Measurements from ENCODE around the gene FOXRED1. TPM values are rescaled to one million over a fixed set of nuclear protein-coding genes. Genes with fewer than 3 reads are reported as not detected.

The FOXRED1 gene
- total and polyA plus RNA-seq, 10 of the 15 experiments (the other 5 are each of a cell fraction or from before 2014, with no cell fraction given) = 9.9 to 67.7 (median 38.0) TPM

- 52% methylated on average over 5 of the region's 5 CpGs for WGBS (ENCODE audit: insufficient coverage, insufficient replicate concordance, low lambda C conversion rate, missing lambda C conversion rate)
- TF ChIP-seq CBX5 (IDR thresholded peaks at IDR 0.05; ENCODE audit: low read depth) (no peak), MEF2A (IDR thresholded peaks at IDR 0.05; ENCODE audit: insufficient read depth, low read depth, low read length) (no peak), SREBF1 (IDR thresholded peaks at IDR 0.05; ENCODE audit: low read length) (no peak), RAD21 (IDR thresholded peaks at IDR 0.05; ENCODE audit: insufficient read depth, low read depth, low read length) (peak; percentile 51), KAT2A (conservative IDR thresholded peaks at IDR 0.05; ENCODE audit: control insufficient read depth, low read depth, low read length) (no peak)
- TF ChIP-seq, protein P1, sequence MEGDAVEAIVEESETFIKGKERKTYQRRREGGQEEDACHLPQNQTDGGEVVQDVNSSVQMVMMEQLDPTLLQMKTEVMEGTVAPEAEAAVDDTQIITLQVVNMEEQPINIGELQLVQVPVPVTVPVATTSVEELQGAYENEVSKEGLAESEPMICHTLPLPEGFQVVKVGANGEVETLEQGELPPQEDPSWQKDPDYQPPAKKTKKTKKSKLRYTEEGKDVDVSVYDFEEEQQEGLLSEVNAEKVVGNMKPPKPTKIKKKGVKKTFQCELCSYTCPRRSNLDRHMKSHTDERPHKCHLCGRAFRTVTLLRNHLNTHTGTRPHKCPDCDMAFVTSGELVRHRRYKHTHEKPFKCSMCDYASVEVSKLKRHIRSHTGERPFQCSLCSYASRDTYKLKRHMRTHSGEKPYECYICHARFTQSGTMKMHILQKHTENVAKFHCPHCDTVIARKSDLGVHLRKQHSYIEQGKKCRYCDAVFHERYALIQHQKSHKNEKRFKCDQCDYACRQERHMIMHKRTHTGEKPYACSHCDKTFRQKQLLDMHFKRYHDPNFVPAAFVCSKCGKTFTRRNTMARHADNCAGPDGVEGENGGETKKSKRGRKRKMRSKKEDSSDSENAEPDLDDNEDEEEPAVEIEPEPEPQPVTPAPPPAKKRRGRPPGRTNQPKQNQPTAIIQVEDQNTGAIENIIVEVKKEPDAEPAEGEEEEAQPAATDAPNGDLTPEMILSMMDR (IDR thresholded peaks at IDR 0.05 in 2 of 3, conservative IDR thresholded peaks at IDR 0.05 in 1 of 3; ENCODE audit: control insufficient read depth in 2 of 3, extremely low read depth in 1 of 3, insufficient read depth in 1 of 3, low read depth in 3 of 3, low read length in 3 of 3) = peak; percentile 35 to 50 (median 47); a peak in 5 of 6 replicates
- Histone ChIP-seq H3K79me2 (ENCODE audit: control insufficient read depth, insufficient read depth, low read length) (peaks cover 23% of the 10 kb centered on the region), H3K4me2 (ENCODE audit: control insufficient read depth, insufficient read depth) (peak overlapping the region; percentile 11; the same call in 1 of the 2 replicates), H3K4me1 (ENCODE audit: control insufficient read depth, insufficient read depth, low read length) (peaks cover 33% of the 10 kb centered on the region), H3K9me3 (replicated peaks; ENCODE audit: control insufficient read depth, insufficient read depth, low read length) (no peaks in the 10 kb centered on the region), H3K9ac (ENCODE audit: control insufficient read depth, insufficient read depth, low read length) (no peak overlapping the region), H2AFZ (ENCODE audit: control insufficient read depth, low read depth, low read length) (no peak overlapping the region), H3K36me3 (ENCODE audit: control insufficient read depth in 2 of 2, insufficient read depth in 2 of 2, low read length in 1 of 2) (peaks cover 1 to 9% of the 10 kb centered on the region in 2 experiments; a peak in 1 of 4 replicates), H3K27me3 (replicated peaks in 1 of 2; ENCODE audit: control insufficient read depth in 2 of 2, insufficient read depth in 2 of 2, low read length in 1 of 2) (no peaks in the 10 kb centered on the region), H4K20me1 (ENCODE audit: control insufficient read depth, insufficient read depth) (no peaks in the 10 kb centered on the region), H3K4me3 (no peak overlapping the region), H3K27ac (ENCODE audit: control insufficient read depth, insufficient read depth) (no peak overlapping the region)
- ChIA-PET POLR2A (interaction anchor here (1.0 kb wide), 1 partner anchor 13 kb away, joined by 3 read pairs; no protein-coding TSS in a partner anchor), RAD21 (ENCODE audit: unreplicated experiment) (interaction anchor here (0.9 kb wide), 1 partner anchor 22 kb away, joined by 3 read pairs; no protein-coding TSS in a partner anchor), SMC1A (ENCODE audit: uncharacterized antibody, unreplicated experiment) (interaction anchor here (0.7 to 6.5 kb wide), 5 partner anchors 11 to 177 kb away, joined by 3 to 78 read pairs (median 9); no protein-coding TSS in a partner anchor), CTCF (interaction anchor here (0.8 to 10.0 kb wide), 10 partner anchors 8 to 683 kb away, joined by 3 to 232 read pairs (median 4); no protein-coding TSS in a partner anchor)
- in situ Hi-C loops (cut with MboI) = no loop called here
- DNase-seq (ENCODE audit: low read depth, low spot score) = no peak
- FAIRE-seq = no peak
- no peak for ATAC-seq
- intact Hi-C loops (cut with micrococcal nuclease; ENCODE audit: unreplicated experiment) = no loop called here
- no TSS peak for BruUV-seq (replicated peaks)
Measured at GRCh38 chr11:126307706-126308105, 38.8 kb downstream of the FOXRED1 start.

Data from GM12878 (cell line).